ENCODE measurements around the gene CPEB1. TPM values are rescaled to one million over a fixed set of nuclear protein-coding genes. Genes with fewer than 3 reads are reported as not detected.

Gene CPEB1
- total RNA-seq, 1 experiment from 2014 or later: 1.0 TPM

- Histone ChIP-seq H3K18ac (ENCODE audit: insufficient read length, low read depth, low read length) (no peak overlapping the region), H2BK15ac (ENCODE audit: low read depth, low read length) (no peak overlapping the region), H2AK5ac (ENCODE audit: insufficient read length, low read length) (no peak overlapping the region), H2BK20ac (ENCODE audit: low read depth, low read length, poor library complexity, severe bottlenecking) (no peak overlapping the region), H4K8ac (replicated peaks; ENCODE audit: insufficient read length, low read depth, low read length) (no peak overlapping the region), H3K27ac (ENCODE audit: insufficient read length, low read depth, low read length) (no peak overlapping the region), H3T11ph (ENCODE audit: low read length) (no peak overlapping the region), H3K4me2 (ENCODE audit: insufficient read depth, insufficient read length, low read length) (no peak overlapping the region), H2AFZ (ENCODE audit: low read length) (no peak overlapping the region), H2BK5ac (ENCODE audit: insufficient read length, low read length) (no peak overlapping the region), H2BK12ac (ENCODE audit: insufficient read length, low read depth, low read length) (no peak overlapping the region), H3K27me3 (ENCODE audit: insufficient read depth, low read length) (no peaks in the 10 kb centered on the region), H4K91ac (ENCODE audit: insufficient read length, low read depth, low read length) (no peak overlapping the region), H3K23me2 (ENCODE audit: insufficient read length, low read depth, low read length, poor library complexity, severe bottlenecking) (no peaks in the 10 kb centered on the region), H3K4me1 (ENCODE audit: insufficient read depth, low read length) (0 out of 2 replicates have a peak, but pooled peaks cover 2% of the 10 kb centered on the region), H3K4ac (ENCODE audit: low read depth, low read length) (no peak overlapping the region), H3K79me1 (ENCODE audit: insufficient read depth, low read depth, low read length, poor library complexity, severe bottlenecking) (no peaks in the 10 kb centered on the region), H2BK120ac (ENCODE audit: low read depth, low read length, poor library complexity, severe bottlenecking) (no peak overlapping the region), H3K9me3 (ENCODE audit: control insufficient read depth, low read depth, low read length) (no peaks in the 10 kb centered on the region), H4K20me1 (ENCODE audit: control insufficient read depth, insufficient read depth, insufficient read length) (no peaks in the 10 kb centered on the region), H4K5ac (ENCODE audit: insufficient read length, low read depth, low read length) (no peak overlapping the region), H3K9ac (ENCODE audit: extremely low read depth, insufficient read length, low read length) (no peak overlapping the region), H3K79me2 (ENCODE audit: insufficient read depth, low read length) (no peaks in the 10 kb centered on the region), H3K56ac (ENCODE audit: insufficient read length, low read depth, low read length) (no peak overlapping the region), H3K14ac (ENCODE audit: insufficient read depth, low read length) (no peak overlapping the region), H3K23ac (ENCODE audit: insufficient read length, low read depth, low read length) (no peak overlapping the region)
- Mint-ChIP-seq H3K36me3 (ENCODE audit: insufficient read depth in 1 of 3, low read depth in 3 of 3) (peaks cover 34 to 57% (median 41%) of the 10 kb centered on the region in 3 experiments), H3K4me3 (no peak overlapping the region), H3K9me3 (no peaks in the 10 kb centered on the region), H3K27ac (no peak overlapping the region; a peak in 2 of 7 replicates), H3K4me1 (peaks cover 17 to 21% of the 10 kb centered on the region in 2 experiments), H3K27me3 (ENCODE audit: low read depth) (no peaks in the 10 kb centered on the region; the same call in 1 of the 2 replicates)
- TF ChIP-seq CTCF (conservative IDR thresholded peaks at IDR 0.05): no peak
- peak; percentile 30 for DNase-seq
- no CpG with 5 or more reads among the region's 15 CpGs for WGBS (ENCODE audit: extremely low coverage, insufficient read length, low lambda C conversion rate)
Observed at GRCh38 chr15:82532991-82533481, 114.1 kb downstream of the CPEB1 start.

Measured in H9 (cell line).